ENCODE measurements around the gene GARNL3.

Gene GARNL3

DNA sequence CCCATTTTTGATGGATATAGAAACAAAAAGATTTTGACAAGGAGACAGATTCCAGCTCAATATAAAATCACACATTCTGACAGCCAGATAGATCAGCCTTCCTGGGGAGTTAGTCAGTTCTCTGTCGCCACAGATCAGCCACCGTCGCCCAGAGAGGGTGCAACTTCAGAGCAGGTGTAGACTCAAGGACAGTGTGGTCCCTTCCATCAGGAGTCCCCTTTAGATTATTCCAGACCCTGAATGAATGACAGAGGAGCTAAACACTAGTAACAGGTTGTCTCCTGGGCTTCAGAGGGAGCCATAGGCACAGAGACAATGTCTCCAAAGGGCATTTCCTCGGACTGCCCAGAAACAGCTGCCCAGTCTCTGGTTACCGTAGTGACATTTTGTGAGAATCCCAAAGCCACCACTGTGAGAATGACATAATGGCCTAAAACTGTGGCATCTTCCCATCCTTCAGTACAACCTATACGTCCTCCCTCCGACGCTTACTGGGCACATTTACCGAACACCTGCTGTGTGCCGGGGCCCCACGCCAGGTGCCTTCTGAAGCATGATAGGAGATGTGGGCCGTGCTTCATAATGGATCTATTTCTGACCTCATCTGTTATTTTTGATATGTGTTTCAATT lies 85.0 kb downstream of the GARNL3 start:
- WGBS (ENCODE audit: insufficient coverage): 93% methylated on average over 11 of the region's 12 CpGs
- Histone ChIP-seq H3K27ac (ENCODE audit: insufficient read depth in 1 of 2, low read depth in 1 of 2, low read length in 2 of 2, poor library complexity in 1 of 2, severe bottlenecking in 2 of 2) (no peak overlapping the region), H3K36me3 (ENCODE audit: control insufficient read depth in 4 of 4, insufficient read depth in 4 of 4, low read length in 3 of 4) (no peaks in the 10 kb centered on the region), H3K4me3 (ENCODE audit: control insufficient read depth in 1 of 7, extremely low read depth in 1 of 7, insufficient read depth in 4 of 7, low read depth in 2 of 7, low read length in 6 of 7) (no peak overlapping the region), H3K4me1 (ENCODE audit: control extremely low read depth in 1 of 4, control insufficient read depth in 4 of 4, insufficient read depth in 4 of 4, low read length in 3 of 4) (peaks cover 0 to 9% (median 7%) of the 10 kb centered on the region in 4 experiments), H3K9me3 (ENCODE audit: control extremely low read depth in 1 of 5, control insufficient read depth in 4 of 5, insufficient read depth in 2 of 5, low read depth in 1 of 5, low read length in 4 of 5) (no peaks in the 10 kb centered on the region), H3K27me3 (replicated peaks in 2 of 5; ENCODE audit: control insufficient read depth in 4 of 5, insufficient read depth in 5 of 5, low read length in 4 of 5) (no peaks in the 10 kb centered on the region)
- ChIA-PET CTCF (interaction anchor here (0.6 to 1.7 kb wide), 4 partner anchors 11 to 1162 kb away, joined by 3 to 5 read pairs (median 4); no protein-coding TSS in a partner anchor), POLR2A (no interaction called here)
- no peak for DNase-seq

DNA sequence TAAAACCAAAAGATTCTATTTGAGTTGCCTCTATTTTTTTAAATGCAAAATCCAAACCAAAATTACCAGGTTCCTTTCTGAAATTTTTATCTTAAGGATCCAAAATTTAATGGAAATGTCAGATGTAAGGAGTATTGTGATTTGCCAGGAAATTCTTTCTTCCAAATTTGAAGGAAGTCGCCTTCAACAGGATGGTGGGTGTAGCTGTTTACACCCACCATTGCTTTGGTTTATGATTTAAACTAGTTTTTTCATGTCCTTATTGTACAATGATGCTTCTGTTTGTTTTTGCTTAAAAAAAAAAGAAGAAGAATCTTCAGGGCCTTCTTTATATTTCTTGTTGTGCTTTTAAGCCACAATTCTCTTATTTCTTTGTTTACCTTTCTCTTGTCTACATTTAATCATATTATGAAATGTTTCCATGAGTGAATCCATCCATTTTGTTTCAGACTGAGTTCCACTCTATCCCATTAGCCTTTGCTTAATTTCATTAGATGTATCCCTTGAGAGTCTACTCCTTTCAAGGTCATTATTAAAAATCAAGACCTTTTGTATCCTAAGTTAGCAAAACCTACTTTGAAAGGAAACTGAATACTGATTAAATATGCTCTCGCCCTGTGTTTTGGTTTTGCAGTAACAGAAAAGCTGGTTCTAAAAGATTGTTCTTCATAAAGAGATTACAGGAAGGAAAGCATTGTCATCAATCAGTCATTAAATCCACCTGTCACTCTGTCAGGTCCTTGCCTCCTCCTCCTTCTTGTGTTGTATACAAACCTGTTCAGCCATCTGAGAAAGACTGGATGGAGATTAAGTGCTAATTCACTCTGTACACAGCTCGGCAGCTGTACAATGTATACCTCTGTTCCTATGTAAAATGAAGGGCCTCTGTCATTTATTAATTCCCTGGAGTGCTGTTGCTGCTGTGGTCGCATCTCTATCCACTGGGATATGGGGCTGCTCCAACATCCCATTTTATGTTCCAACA lies 86.9 kb downstream of the GARNL3 start:
- no peak overlapping the region for H3K27ac ChIP-seq (ENCODE audit: insufficient read depth in 1 of 2, low read depth in 1 of 2, low read length in 2 of 2, poor library complexity in 1 of 2, severe bottlenecking in 2 of 2)
- WGBS (ENCODE audit: insufficient coverage): 100% methylated on average over 3 of the region's 4 CpGs
- ChIA-PET CTCF (interaction anchor here (1.6 kb wide), 1 partner anchor 9 kb away, joined by 5 read pairs; no protein-coding TSS in a partner anchor), POLR2A (no interaction called here)
- H3K36me3 ChIP-seq (ENCODE audit: control insufficient read depth in 4 of 4, insufficient read depth in 4 of 4, low read length in 3 of 4): no peaks in the 10 kb centered on the region
- peaks cover 0 to 2% (median 0%) of the 10 kb centered on the region in 5 experiments for H3K27me3 ChIP-seq (replicated peaks in 2 of 5; ENCODE audit: control insufficient read depth in 4 of 5, insufficient read depth in 5 of 5, low read length in 4 of 5)
- H3K4me3 ChIP-seq (ENCODE audit: control insufficient read depth in 1 of 7, extremely low read depth in 1 of 7, insufficient read depth in 4 of 7, low read depth in 2 of 7, low read length in 6 of 7): no peak overlapping the region
- peaks cover 0 to 9% (median 7%) of the 10 kb centered on the region in 4 experiments for H3K4me1 ChIP-seq (ENCODE audit: control extremely low read depth in 1 of 4, control insufficient read depth in 4 of 4, insufficient read depth in 4 of 4, low read length in 3 of 4)
- no peak for DNase-seq
- no peaks in the 10 kb centered on the region for H3K9me3 ChIP-seq (ENCODE audit: control extremely low read depth in 1 of 5, control insufficient read depth in 4 of 5, insufficient read depth in 2 of 5, low read depth in 1 of 5, low read length in 4 of 5)

DNA sequence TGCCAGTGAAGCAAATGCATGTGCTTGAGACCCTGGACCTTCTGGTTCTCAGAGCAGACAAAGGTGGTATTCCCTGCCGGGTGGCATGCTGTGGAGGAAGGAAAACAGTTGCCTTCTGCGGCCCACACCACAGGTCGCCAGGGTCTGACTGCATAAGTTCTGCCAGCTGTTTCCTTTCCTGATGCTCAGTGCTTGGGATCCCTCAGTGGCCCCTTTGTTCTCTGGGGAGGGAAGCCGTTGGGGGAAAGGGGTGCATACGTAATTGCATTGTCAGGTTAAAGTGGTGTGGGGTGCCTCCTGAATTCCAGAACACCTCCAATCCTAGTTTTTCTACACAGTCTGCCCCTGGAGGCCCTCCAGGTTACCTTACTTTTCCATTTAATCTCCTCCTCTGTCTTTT lies 89.3 kb downstream of the GARNL3 start:
- peak in 2 of 3 donors; percentile 38 to 55 for DNase-seq
- WGBS (ENCODE audit: insufficient coverage): 5% methylated on average over 3 of the region's 5 CpGs
- Histone ChIP-seq H3K27me3 (replicated peaks in 2 of 5; ENCODE audit: control insufficient read depth in 4 of 5, insufficient read depth in 5 of 5, low read length in 4 of 5) (peaks cover 0 to 2% (median 0%) of the 10 kb centered on the region in 5 experiments), H3K9me3 (ENCODE audit: control extremely low read depth in 1 of 5, control insufficient read depth in 4 of 5, insufficient read depth in 2 of 5, low read depth in 1 of 5, low read length in 4 of 5) (no peaks in the 10 kb centered on the region), H3K36me3 (ENCODE audit: control insufficient read depth in 4 of 4, insufficient read depth in 4 of 4, low read length in 3 of 4) (no peaks in the 10 kb centered on the region), H3K4me3 (ENCODE audit: control insufficient read depth in 1 of 7, extremely low read depth in 1 of 7, insufficient read depth in 4 of 7, low read depth in 2 of 7, low read length in 6 of 7) (no peak overlapping the region), H3K27ac (ENCODE audit: insufficient read depth in 1 of 2, low read depth in 1 of 2, low read length in 2 of 2, poor library complexity in 1 of 2, severe bottlenecking in 2 of 2) (no peak overlapping the region), H3K4me1 (ENCODE audit: control extremely low read depth in 1 of 4, control insufficient read depth in 4 of 4, insufficient read depth in 4 of 4, low read length in 3 of 4) (peaks cover 0 to 11% (median 8%) of the 10 kb centered on the region in 4 experiments)
- CTCF ChIA-PET: interaction anchor here (0.7 to 1.6 kb wide), 2 partner anchors 9 to 33 kb away, joined by 3 to 5 read pairs; no protein-coding TSS in a partner anchor
- POLR2A ChIA-PET: no interaction called here

DNA sequence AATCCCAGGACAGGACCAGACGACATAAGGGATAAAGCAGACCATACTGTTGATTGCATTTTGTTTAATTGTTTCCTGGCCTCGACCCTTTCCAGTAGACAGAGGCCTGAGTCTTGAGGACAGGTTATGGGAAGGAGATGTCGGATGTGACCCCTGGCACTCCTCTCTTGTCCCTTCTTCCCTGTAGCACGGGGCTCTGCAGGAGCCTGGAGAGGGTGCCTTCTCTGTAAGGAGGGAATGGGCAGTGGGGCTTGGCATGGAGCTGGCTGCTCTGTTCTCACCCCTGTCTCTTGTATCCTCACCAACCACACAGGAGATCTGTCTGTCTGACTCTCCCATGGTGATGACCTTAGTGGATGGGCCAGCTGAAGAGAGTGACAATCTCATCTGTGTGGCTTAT lies 92.3 kb downstream of the GARNL3 start:
- H3K27me3 ChIP-seq (replicated peaks in 2 of 5; ENCODE audit: control insufficient read depth in 4 of 5, insufficient read depth in 5 of 5, low read length in 4 of 5): peaks cover 0 to 2% (median 0%) of the 10 kb centered on the region in 5 experiments
- WGBS (ENCODE audit: insufficient coverage): 100% methylated on average over 3 of the region's 4 CpGs
- no peak overlapping the region for H3K4me3 ChIP-seq (ENCODE audit: control insufficient read depth in 1 of 7, extremely low read depth in 1 of 7, insufficient read depth in 4 of 7, low read depth in 2 of 7, low read length in 6 of 7)
- H3K27ac ChIP-seq (ENCODE audit: insufficient read depth in 1 of 2, low read depth in 1 of 2, low read length in 2 of 2, poor library complexity in 1 of 2, severe bottlenecking in 2 of 2): no peak overlapping the region
- no peaks in the 10 kb centered on the region for H3K9me3 ChIP-seq (ENCODE audit: control extremely low read depth in 1 of 5, control insufficient read depth in 4 of 5, insufficient read depth in 2 of 5, low read depth in 1 of 5, low read length in 4 of 5)
- POLR2A ChIA-PET: no interaction called here
- DNase-seq: no peak
- peaks cover 6 to 27% (median 22%) of the 10 kb centered on the region in 4 experiments for H3K4me1 ChIP-seq (ENCODE audit: control extremely low read depth in 1 of 4, control insufficient read depth in 4 of 4, insufficient read depth in 4 of 4, low read length in 3 of 4)
- CTCF ChIA-PET: interaction anchor here (0.8 to 1.4 kb wide), 2 partner anchors 16 to 67 kb away, joined by 3 read pairs; partner anchors contain the start of gene ZNF79
- no peaks in the 10 kb centered on the region for H3K36me3 ChIP-seq (ENCODE audit: control insufficient read depth in 4 of 4, insufficient read depth in 4 of 4, low read length in 3 of 4)

DNA sequence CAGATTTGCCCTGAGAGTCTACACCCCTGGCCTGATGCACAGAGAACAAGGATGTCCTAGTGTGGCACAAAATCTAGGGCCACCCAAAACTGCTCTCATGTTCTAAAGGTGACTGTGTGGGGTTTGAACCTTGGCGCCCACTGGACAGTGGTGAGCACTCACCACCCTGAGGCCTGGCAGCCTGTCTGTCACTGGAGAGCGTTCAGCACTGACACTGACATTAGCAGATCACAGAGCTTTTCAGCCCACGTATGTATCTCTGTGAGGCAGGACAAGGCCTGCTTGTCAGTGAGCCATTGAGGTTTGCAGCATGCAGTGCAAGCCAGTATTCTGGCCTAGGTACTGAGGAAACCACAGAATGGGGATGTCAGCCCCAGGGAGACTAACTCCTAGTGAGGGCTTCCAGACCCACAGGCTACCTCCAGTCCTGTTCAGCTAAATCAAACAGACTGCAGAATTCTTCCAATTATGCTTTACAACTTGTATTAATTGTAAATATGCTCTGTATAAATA lies 93.5 kb downstream of the GARNL3 start:
- Histone ChIP-seq H3K4me3 (ENCODE audit: control insufficient read depth in 1 of 7, extremely low read depth in 1 of 7, insufficient read depth in 4 of 7, low read depth in 2 of 7, low read length in 6 of 7) (no peak overlapping the region), H3K4me1 (ENCODE audit: control extremely low read depth in 1 of 4, control insufficient read depth in 4 of 4, insufficient read depth in 4 of 4, low read length in 3 of 4) (peaks cover 6 to 39% (median 31%) of the 10 kb centered on the region in 4 experiments), H3K9me3 (ENCODE audit: control extremely low read depth in 1 of 5, control insufficient read depth in 4 of 5, insufficient read depth in 2 of 5, low read depth in 1 of 5, low read length in 4 of 5) (no peaks in the 10 kb centered on the region), H3K27ac (ENCODE audit: insufficient read depth in 1 of 2, low read depth in 1 of 2, low read length in 2 of 2, poor library complexity in 1 of 2, severe bottlenecking in 2 of 2) (no peak overlapping the region), H3K36me3 (ENCODE audit: control insufficient read depth in 4 of 4, insufficient read depth in 4 of 4, low read length in 3 of 4) (no peaks in the 10 kb centered on the region), H3K27me3 (replicated peaks in 2 of 5; ENCODE audit: control insufficient read depth in 4 of 5, insufficient read depth in 5 of 5, low read length in 4 of 5) (peaks cover 0 to 2% (median 0%) of the 10 kb centered on the region in 5 experiments)
- 97% methylated on average over 3 of the region's 3 CpGs for WGBS (ENCODE audit: insufficient coverage)
- peak in 1 of 3 donors; percentile 8 for DNase-seq
- ChIA-PET CTCF (interaction anchor here (1.2 kb wide), 2 partner anchors 12 to 39 kb away, joined by 3 read pairs; no protein-coding TSS in a partner anchor), POLR2A (no interaction called here)

DNA sequence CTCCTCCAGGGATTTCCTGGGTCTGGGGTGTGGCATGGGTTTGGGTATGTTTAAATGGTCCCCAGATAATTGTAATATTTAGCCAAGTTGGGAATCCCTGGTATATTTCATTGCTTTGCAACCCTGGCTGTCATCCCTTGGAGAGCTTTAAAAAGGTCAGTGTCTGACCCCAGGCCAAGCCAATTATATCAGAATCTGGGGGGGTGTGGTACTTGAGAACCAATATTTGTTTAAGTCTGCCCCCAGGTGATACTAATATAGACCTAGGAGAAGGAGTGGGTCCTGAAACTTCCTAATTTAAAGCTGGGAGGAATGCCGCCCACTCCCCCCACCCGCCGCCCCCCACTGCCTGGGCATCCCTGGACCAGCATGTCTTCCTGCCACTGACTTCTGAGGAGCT lies 94.2 kb downstream of the GARNL3 start:
- Histone ChIP-seq H3K4me3 (ENCODE audit: control insufficient read depth in 1 of 7, extremely low read depth in 1 of 7, insufficient read depth in 4 of 7, low read depth in 2 of 7, low read length in 6 of 7) (no peak overlapping the region), H3K27me3 (replicated peaks in 2 of 5; ENCODE audit: control insufficient read depth in 4 of 5, insufficient read depth in 5 of 5, low read length in 4 of 5) (peaks cover 0 to 2% (median 0%) of the 10 kb centered on the region in 5 experiments), H3K36me3 (ENCODE audit: control insufficient read depth in 4 of 4, insufficient read depth in 4 of 4, low read length in 3 of 4) (no peaks in the 10 kb centered on the region), H3K9me3 (ENCODE audit: control extremely low read depth in 1 of 5, control insufficient read depth in 4 of 5, insufficient read depth in 2 of 5, low read depth in 1 of 5, low read length in 4 of 5) (no peaks in the 10 kb centered on the region), H3K4me1 (ENCODE audit: control extremely low read depth in 1 of 4, control insufficient read depth in 4 of 4, insufficient read depth in 4 of 4, low read length in 3 of 4) (peaks cover 6 to 38% (median 28%) of the 10 kb centered on the region in 4 experiments), H3K27ac (ENCODE audit: insufficient read depth in 1 of 2, low read depth in 1 of 2, low read length in 2 of 2, poor library complexity in 1 of 2, severe bottlenecking in 2 of 2) (no peak overlapping the region)
- ChIA-PET CTCF (interaction anchor here (1.2 to 1.3 kb wide), 4 partner anchors 11 to 81 kb away, joined by 3 to 5 read pairs (median 3); no protein-coding TSS in a partner anchor), POLR2A (no interaction called here)
- no peak for DNase-seq
- WGBS (ENCODE audit: insufficient coverage): 100% methylated on average over 2 of the region's 3 CpGs
